CD4-positive, alpha-beta T cell (primary cell): ENCODE data around the gene COL25A1. TPM values are rescaled to one million over a fixed set of nuclear protein-coding genes. Genes with fewer than 3 reads are reported as not detected.

ENCODE experiments used
- ATAC-seq: fragments of 200-7000 bp; cut with Tn5 transposase; one replicate; pipeline ENCODE4 v1.10.0; 2022; ENCODE audit warnings: mild to moderate bottlenecking; ENCODE audit not compliant: poor library complexity
- CTCF ChIA-PET: fragments of 350-600 bp; sonication (Branson Sonifier 250); formaldehyde crosslinking; loops from one replicate; lab custom pipeline; 2021; ENCODE audit warnings: antibody characterized with exemption, inconsistent platforms; lab: Charles Lee
- POLR2A ChIA-PET: fragments of 350-600 bp; sonication (Branson Sonifier 250); formaldehyde crosslinking; loops from one replicate; lab custom pipeline; 2021; ENCODE audit warnings: antibody characterized with exemption, inconsistent platforms; lab: Charles Lee
- DNase-seq, 14 experiments: peaks; one replicate each; pipeline ENCODE4 v3.0.0-alpha.2; 2013 to 2020; ENCODE audit warnings: mixed read lengths in 2 of 14
- H3K27ac ChIP-seq, 2 donors: one replicate each; pipeline versions ENCODE4 v1.5.1 to v1.7.0; 2013; ENCODE audit warnings: low read length in 2 of 2, low read depth in 1 of 2, mild to moderate bottlenecking in 1 of 2
- H3K27me3 ChIP-seq, 2 experiments: 1 replicate in 1 of 2; 2 replicates in 1 of 2; pipeline versions ENCODE4 v1.6.1 to v1.7.0; 2013; ENCODE audit warnings: low read length in 2 of 2, control low read depth in 1 of 2, mild to moderate bottlenecking in 1 of 2, moderate library complexity in 1 of 2; ENCODE audit not compliant: insufficient read depth in 2 of 2, control insufficient read depth in 1 of 2
- H3K36me3 ChIP-seq: one replicate; pipeline ENCODE4 v1.6.1; 2013; ENCODE audit warnings: low read length, control low read depth; ENCODE audit not compliant: insufficient read depth
- H3K4me1 ChIP-seq: one replicate; pipeline ENCODE4 v1.6.1; 2013; ENCODE audit warnings: low read length, control low read depth; ENCODE audit not compliant: insufficient read depth
- H3K4me3 ChIP-seq: one replicate; pipeline ENCODE4 v1.5.1; 2013; ENCODE audit warnings: mild to moderate bottlenecking, low read length, moderate library complexity
- H3K9me3 ChIP-seq, 2 experiments: 1 replicate in 1 of 2; 2 replicates in 1 of 2; pipeline versions ENCODE4 v1.6.1 to v1.7.0; 2013; ENCODE audit warnings: low read length in 2 of 2, mild to moderate bottlenecking in 2 of 2, control low read depth in 1 of 2, moderate library complexity in 1 of 2; ENCODE audit not compliant: control insufficient read depth in 1 of 2, insufficient read depth in 1 of 2
- H3K27ac Mint-ChIP-seq: one replicate; pipeline ENCODE4 v1.8.0; 2020; ENCODE audit warnings: mixed read lengths
- H3K27me3 Mint-ChIP-seq: one replicate; pipeline ENCODE4 v1.8.0; 2021; ENCODE audit warnings: mixed read lengths
- H3K36me3 Mint-ChIP-seq: one replicate; pipeline ENCODE4 v1.8.0; 2021; ENCODE audit warnings: low read depth, mixed read lengths
- H3K4me1 Mint-ChIP-seq: one replicate; pipeline ENCODE4 v1.8.0; 2021; ENCODE audit warnings: low read depth, mixed read lengths
- H3K4me3 Mint-ChIP-seq: one replicate; pipeline ENCODE4 v1.8.0; 2020; ENCODE audit warnings: mild to moderate bottlenecking, mixed read lengths
- H3K9me3 Mint-ChIP-seq: one replicate; pipeline ENCODE4 v1.8.0; 2020; ENCODE audit warnings: mixed read lengths
- CTCF ChIP-seq: fragments of 200-600 bp; IDR thresholded peaks from one replicate; pipeline ENCODE4 v1.8.0; 2022; ENCODE audit warnings: antibody characterized with exemption, mild to moderate bottlenecking
- intact Hi-C, 2 experiments: fragments of 100-400 bp; cut with DNase I in 1 of 2; cut with micrococcal nuclease in 1 of 2; formaldehyde crosslinking; loops; one replicate each; pipeline versions ENCODE4 v1.15.1 to v1.9.0; 2023 to 2025; cut with DNase I, micrococcal nuclease
- total RNA-seq, 174 experiments: library from RNA in 2 of 174; stranded (reverse) in 2 of 174; gene quantifications; one replicate each; pipeline ENCODE4 v1.2.3 and lab custom pipeline; 2021 to 2026

The COL25A1 gene
- total RNA-seq, 2 experiments from 2014 or later = 0.42 TPM; not detected in 1

GRCh38 chr4:108846568-108846967, 455.9 kb downstream of the COL25A1 start:
- no peak overlapping the region for H3K27ac ChIP-seq
- no peak for TF ChIP-seq CTCF
- no peaks in the 10 kb centered on the region for H3K4me1 ChIP-seq
- no peaks in the 10 kb centered on the region for H3K9me3 Mint-ChIP-seq
- H3K4me3 Mint-ChIP-seq = no peak overlapping the region
- no peaks in the 10 kb centered on the region for H3K27me3 Mint-ChIP-seq
- intact Hi-C loops = no loop called here
- no peak overlapping the region for H3K4me3 ChIP-seq
- CTCF ChIA-PET = interaction anchor here (0.7 kb wide), 2 partner anchors 280 to 1692 kb away, joined by 3 to 4 read pairs; no protein-coding TSS in a partner anchor
- H3K4me1 Mint-ChIP-seq = peaks cover 22% of the 10 kb centered on the region
- POLR2A ChIA-PET = no interaction called here
- DNase-seq (no peak), ATAC-seq (no peak)
- no peaks in the 10 kb centered on the region for H3K36me3 Mint-ChIP-seq
- H3K27me3 ChIP-seq = no peaks in the 10 kb centered on the region
- H3K27ac Mint-ChIP-seq = no peak overlapping the region
- H3K36me3 ChIP-seq = no peaks in the 10 kb centered on the region
- no peaks in the 10 kb centered on the region for H3K9me3 ChIP-seq

GRCh38 chr4:108840426-108840975, 462.0 kb downstream of the COL25A1 start:
- no peaks in the 10 kb centered on the region for H3K9me3 ChIP-seq
- no peaks in the 10 kb centered on the region for H3K4me1 Mint-ChIP-seq
- H3K36me3 ChIP-seq = no peaks in the 10 kb centered on the region
- no peaks in the 10 kb centered on the region for H3K4me1 ChIP-seq
- H3K36me3 Mint-ChIP-seq = no peaks in the 10 kb centered on the region
- no peak overlapping the region for H3K27ac Mint-ChIP-seq
- intact Hi-C loops = no loop called here
- CTCF ChIA-PET = no interaction called here
- H3K9me3 Mint-ChIP-seq = no peaks in the 10 kb centered on the region
- H3K27me3 ChIP-seq = no peaks in the 10 kb centered on the region
- POLR2A ChIA-PET = no interaction called here
- H3K4me3 Mint-ChIP-seq = no peak overlapping the region
- DNase-seq (no peak), ATAC-seq (no peak)
- no peak for TF ChIP-seq CTCF
- no peaks in the 10 kb centered on the region for H3K27me3 Mint-ChIP-seq
- H3K4me3 ChIP-seq = no peak overlapping the region
- no peak overlapping the region for H3K27ac ChIP-seq

GRCh38 chr4:108839333-108839732, 463.1 kb downstream of the COL25A1 start:
- no peaks in the 10 kb centered on the region for H3K4me1 Mint-ChIP-seq
- no peaks in the 10 kb centered on the region for H3K9me3 Mint-ChIP-seq
- H3K27me3 ChIP-seq = no peaks in the 10 kb centered on the region
- DNase-seq (no peak), ATAC-seq (no peak)
- ChIA-PET CTCF (no interaction called here), POLR2A (no interaction called here)
- no peaks in the 10 kb centered on the region for H3K9me3 ChIP-seq
- H3K4me3 ChIP-seq = no peak overlapping the region
- intact Hi-C loops = no loop called here
- no peaks in the 10 kb centered on the region for H3K36me3 Mint-ChIP-seq
- no peaks in the 10 kb centered on the region for H3K36me3 ChIP-seq
- H3K27me3 Mint-ChIP-seq = peaks cover under 1% of the 10 kb centered on the region
- H3K4me1 ChIP-seq = no peaks in the 10 kb centered on the region
- H3K27ac Mint-ChIP-seq = no peak overlapping the region
- no peak for TF ChIP-seq CTCF
- no peak overlapping the region for H3K27ac ChIP-seq
- no peak overlapping the region for H3K4me3 Mint-ChIP-seq
